ENCODE measurements around the gene OR8G5.

DNA sequence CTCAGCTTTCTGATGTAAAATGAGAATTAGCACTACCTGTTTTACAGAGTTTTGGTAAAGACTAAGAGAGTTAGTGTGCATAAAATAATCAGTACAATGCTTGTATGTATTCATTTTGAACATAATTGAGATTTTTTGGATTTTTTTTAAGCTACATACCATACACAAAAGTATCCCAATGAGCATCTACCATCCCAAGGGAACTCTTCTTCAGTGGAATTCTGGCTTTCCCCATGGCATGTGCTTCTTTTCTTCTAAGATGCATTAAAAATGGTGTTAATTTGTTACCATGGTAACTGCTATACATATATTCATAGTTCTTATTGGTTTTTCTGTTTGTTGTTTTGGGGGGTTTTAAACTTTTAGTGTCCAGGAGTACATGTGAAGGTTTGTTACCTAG lies 39.8 kb downstream of the OR8G5 start:
- TF ChIP-seq, protein P1, sequence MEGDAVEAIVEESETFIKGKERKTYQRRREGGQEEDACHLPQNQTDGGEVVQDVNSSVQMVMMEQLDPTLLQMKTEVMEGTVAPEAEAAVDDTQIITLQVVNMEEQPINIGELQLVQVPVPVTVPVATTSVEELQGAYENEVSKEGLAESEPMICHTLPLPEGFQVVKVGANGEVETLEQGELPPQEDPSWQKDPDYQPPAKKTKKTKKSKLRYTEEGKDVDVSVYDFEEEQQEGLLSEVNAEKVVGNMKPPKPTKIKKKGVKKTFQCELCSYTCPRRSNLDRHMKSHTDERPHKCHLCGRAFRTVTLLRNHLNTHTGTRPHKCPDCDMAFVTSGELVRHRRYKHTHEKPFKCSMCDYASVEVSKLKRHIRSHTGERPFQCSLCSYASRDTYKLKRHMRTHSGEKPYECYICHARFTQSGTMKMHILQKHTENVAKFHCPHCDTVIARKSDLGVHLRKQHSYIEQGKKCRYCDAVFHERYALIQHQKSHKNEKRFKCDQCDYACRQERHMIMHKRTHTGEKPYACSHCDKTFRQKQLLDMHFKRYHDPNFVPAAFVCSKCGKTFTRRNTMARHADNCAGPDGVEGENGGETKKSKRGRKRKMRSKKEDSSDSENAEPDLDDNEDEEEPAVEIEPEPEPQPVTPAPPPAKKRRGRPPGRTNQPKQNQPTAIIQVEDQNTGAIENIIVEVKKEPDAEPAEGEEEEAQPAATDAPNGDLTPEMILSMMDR (IDR thresholded peaks at IDR 0.05; ENCODE audit: low read depth, low read length, missing input control): no peak
- TF ChIP-seq GABPA (IDR thresholded peaks at IDR 0.05 in 1 of 2, conservative IDR thresholded peaks at IDR 0.05 in 1 of 2) (no peak), HNF4G (IDR thresholded peaks at IDR 0.05) (no peak), TAF1 (conservative IDR thresholded peaks at IDR 0.05) (no peak), FOXA1 (IDR thresholded peaks at IDR 0.05) (no peak), SP1 (IDR thresholded peaks at IDR 0.05) (no peak), RAD21 (IDR thresholded peaks at IDR 0.05) (no peak), YY1 (IDR thresholded peaks at IDR 0.05) (no peak), JUND (IDR thresholded peaks at IDR 0.05) (no peak), NR2F2 (IDR thresholded peaks at IDR 0.05) (no peak)
- TF ChIP-seq, protein P2, sequence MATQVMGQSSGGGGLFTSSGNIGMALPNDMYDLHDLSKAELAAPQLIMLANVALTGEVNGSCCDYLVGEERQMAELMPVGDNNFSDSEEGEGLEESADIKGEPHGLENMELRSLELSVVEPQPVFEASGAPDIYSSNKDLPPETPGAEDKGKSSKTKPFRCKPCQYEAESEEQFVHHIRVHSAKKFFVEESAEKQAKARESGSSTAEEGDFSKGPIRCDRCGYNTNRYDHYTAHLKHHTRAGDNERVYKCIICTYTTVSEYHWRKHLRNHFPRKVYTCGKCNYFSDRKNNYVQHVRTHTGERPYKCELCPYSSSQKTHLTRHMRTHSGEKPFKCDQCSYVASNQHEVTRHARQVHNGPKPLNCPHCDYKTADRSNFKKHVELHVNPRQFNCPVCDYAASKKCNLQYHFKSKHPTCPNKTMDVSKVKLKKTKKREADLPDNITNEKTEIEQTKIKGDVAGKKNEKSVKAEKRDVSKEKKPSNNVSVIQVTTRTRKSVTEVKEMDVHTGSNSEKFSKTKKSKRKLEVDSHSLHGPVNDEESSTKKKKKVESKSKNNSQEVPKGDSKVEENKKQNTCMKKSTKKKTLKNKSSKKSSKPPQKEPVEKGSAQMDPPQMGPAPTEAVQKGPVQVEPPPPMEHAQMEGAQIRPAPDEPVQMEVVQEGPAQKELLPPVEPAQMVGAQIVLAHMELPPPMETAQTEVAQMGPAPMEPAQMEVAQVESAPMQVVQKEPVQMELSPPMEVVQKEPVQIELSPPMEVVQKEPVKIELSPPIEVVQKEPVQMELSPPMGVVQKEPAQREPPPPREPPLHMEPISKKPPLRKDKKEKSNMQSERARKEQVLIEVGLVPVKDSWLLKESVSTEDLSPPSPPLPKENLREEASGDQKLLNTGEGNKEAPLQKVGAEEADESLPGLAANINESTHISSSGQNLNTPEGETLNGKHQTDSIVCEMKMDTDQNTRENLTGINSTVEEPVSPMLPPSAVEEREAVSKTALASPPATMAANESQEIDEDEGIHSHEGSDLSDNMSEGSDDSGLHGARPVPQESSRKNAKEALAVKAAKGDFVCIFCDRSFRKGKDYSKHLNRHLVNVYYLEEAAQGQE (IDR thresholded peaks at IDR 0.05): no peak
- TF ChIP-seq, protein P3, sequence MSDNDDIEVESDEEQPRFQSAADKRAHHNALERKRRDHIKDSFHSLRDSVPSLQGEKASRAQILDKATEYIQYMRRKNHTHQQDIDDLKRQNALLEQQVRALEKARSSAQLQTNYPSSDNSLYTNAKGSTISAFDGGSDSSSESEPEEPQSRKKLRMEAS (IDR thresholded peaks at IDR 0.05): no peak
